Neural cell (in vitro differentiated cells): Measurements from ENCODE around the gene ADGRB2. TPM values are rescaled to one million over a fixed set of nuclear protein-coding genes. Genes with fewer than 3 reads are reported as not detected.

Source experiments
- H2AFZ ChIP-seq: fragments of 200-600, 300-800 bp; sonication (generic), shearing (Covaris generic); 2 replicates; pipeline ENCODE4 v1.6.0; 2014; ENCODE audit warnings: low read depth, mild to moderate bottlenecking, antibody characterized with exemption, low read length, moderate library complexity
- H3F3A ChIP-seq: fragments of 200-600 bp; shearing (Covaris generic); 2 replicates; pipeline ENCODE4 v1.6.1; 2016; ENCODE audit warnings: mild to moderate bottlenecking, moderate library complexity, mixed read lengths, antibody characterized with exemption, low read length; ENCODE audit not compliant: insufficient read depth, poor library complexity, severe bottlenecking
- H3K27ac ChIP-seq: fragments of 200-600, 300-800 bp; sonication (generic), shearing (Covaris generic); 2 replicates; pipeline ENCODE4 v1.5.1; 2014; ENCODE audit warnings: mild to moderate bottlenecking, low read length, moderate library complexity
- H3K27me3 ChIP-seq: fragments of 300-800, 200-600 bp; sonication (generic), shearing (Covaris generic); 2 replicates; pipeline ENCODE4 v1.6.0; 2014; ENCODE audit warnings: mild to moderate bottlenecking, low read depth, low read length, moderate library complexity; ENCODE audit not compliant: insufficient read depth
- H3K36me3 ChIP-seq: fragments of 300-800, 200-600 bp; sonication (generic), shearing (Covaris generic); 2 replicates; pipeline ENCODE4 v1.5.1; 2014; ENCODE audit warnings: mild to moderate bottlenecking, antibody characterized with exemption, low read length, moderate library complexity; ENCODE audit not compliant: insufficient read depth
- H3K4me2 ChIP-seq: fragments of 300-800, 200-600 bp; sonication (generic), shearing (Covaris generic); 2 replicates; pipeline ENCODE4 v1.6.0; 2014; ENCODE audit warnings: mild to moderate bottlenecking, low read length
- H3K4me3 ChIP-seq: fragments of 300-800, 200-600 bp; sonication (generic), shearing (Covaris generic); 2 replicates; pipeline ENCODE4 v1.5.1; 2014; ENCODE audit warnings: mild to moderate bottlenecking, low read length, moderate library complexity
- H3K79me2 ChIP-seq: fragments of 200-600 bp; shearing (Covaris generic); replicated peaks from 2 replicates; pipeline ENCODE4 v1.6.0; 2014; ENCODE audit warnings: mild to moderate bottlenecking, low read length, moderate library complexity; ENCODE audit not compliant: insufficient read depth
- H3K9ac ChIP-seq: fragments of 300-800, 200-600 bp; sonication (generic), shearing (Covaris generic); 2 replicates; pipeline ENCODE4 v1.6.1; 2016; ENCODE audit warnings: mild to moderate bottlenecking, low read length, mixed read lengths
- H3K9me2 ChIP-seq: fragments of 200-600 bp; shearing (Covaris generic); 2 replicates; pipeline ENCODE4 v1.6.1; 2016; ENCODE audit warnings: mild to moderate bottlenecking, low read length, mixed read lengths; ENCODE audit not compliant: insufficient read depth
- H3K9me3 ChIP-seq: fragments of 200-600, 300-800 bp; sonication (generic), shearing (Covaris generic); 2 replicates; pipeline ENCODE4 v1.6.1; 2016; ENCODE audit warnings: mild to moderate bottlenecking, mixed run types, low read length, moderate library complexity, mixed read lengths
- H4K20me1 ChIP-seq: fragments of 200-600 bp; shearing (Covaris generic); 2 replicates; pipeline ENCODE4 v1.6.1; 2016; ENCODE audit warnings: mild to moderate bottlenecking, mixed run types; ENCODE audit not compliant: insufficient read depth
- EP300 ChIP-seq: fragments of 450-650 bp; conservative IDR thresholded peaks from 2 replicates; pipeline ENCODE4 v1.6.1; 2014; ENCODE audit warnings: antibody characterized with exemption, mild to moderate bottlenecking, moderate library complexity; ENCODE audit not compliant: poor library complexity, severe bottlenecking
- EZH2 ChIP-seq: fragments of 200-600, 300-800 bp; shearing (Covaris generic), sonication (generic); IDR thresholded peaks from 2 replicates; pipeline ENCODE4 v1.6.1; 2014; ENCODE audit warnings: antibody characterized with exemption, low read length, borderline replicate concordance, mild to moderate bottlenecking; ENCODE audit not compliant: insufficient read depth, poor library complexity, severe bottlenecking
- MXI1 ChIP-seq: fragments of 450-650 bp; conservative IDR thresholded peaks from 2 replicates; pipeline ENCODE4 v1.6.1; 2014; ENCODE audit warnings: antibody characterized with exemption, mild to moderate bottlenecking; ENCODE audit not compliant: poor library complexity, severe bottlenecking
- POLR2AphosphoS5 ChIP-seq: IDR thresholded peaks from 2 replicates; pipeline ENCODE4 v1.6.1; 2012
- RAD21 ChIP-seq: fragments of 450-650 bp; conservative IDR thresholded peaks from 2 replicates; pipeline ENCODE4 v1.6.1; 2014; ENCODE audit warnings: antibody characterized with exemption, mild to moderate bottlenecking, moderate library complexity
- REST ChIP-seq: IDR thresholded peaks from 2 replicates; pipeline ENCODE4 v1.6.1; 2012; ENCODE audit warnings: borderline replicate concordance
- SMC3 ChIP-seq: fragments of 450-650 bp; conservative IDR thresholded peaks from 2 replicates; pipeline ENCODE4 v1.6.1; 2014; ENCODE audit warnings: antibody characterized with exemption, mild to moderate bottlenecking, moderate library complexity; ENCODE audit not compliant: poor library complexity
- TAF1 ChIP-seq: IDR thresholded peaks from 2 replicates; pipeline ENCODE4 v1.6.1; 2012; ENCODE audit warnings: low read depth
- polyA minus RNA-seq: library from RNA; depleted of rRNA, polyadenylated mRNA; stranded (reverse); fragments of >200 nt; gene quantifications from 2 replicates; pipeline ENCODE4 v1.2.3, GENCODE V29; 2014
- polyA plus RNA-seq: library from polyadenylated mRNA; depleted of rRNA; stranded (reverse); fragments of >200 nt; gene quantifications from 2 replicates; pipeline ENCODE4 v1.2.3, GENCODE V29; 2014
- TF ChIP-seq, protein P1 (sequence below): fragments of 450-650 bp; IDR thresholded peaks from 2 replicates; pipeline ENCODE4 v1.5.1; 2014; ENCODE audit warnings: antibody characterized with exemption, mild to moderate bottlenecking, moderate library complexity; ENCODE audit not compliant: poor library complexity, severe bottlenecking

ADGRB2 gene
- polyA plus RNA-seq = 45.0 and 51.8 TPM in 2 replicates
- polyA minus RNA-seq = 57.1 and 63.8 TPM in 2 replicates

- TF ChIP-seq EZH2 = no peak
- no peak for TF ChIP-seq REST
- TF ChIP-seq MXI1 = peak; percentile 94
- TF ChIP-seq, protein P1, sequence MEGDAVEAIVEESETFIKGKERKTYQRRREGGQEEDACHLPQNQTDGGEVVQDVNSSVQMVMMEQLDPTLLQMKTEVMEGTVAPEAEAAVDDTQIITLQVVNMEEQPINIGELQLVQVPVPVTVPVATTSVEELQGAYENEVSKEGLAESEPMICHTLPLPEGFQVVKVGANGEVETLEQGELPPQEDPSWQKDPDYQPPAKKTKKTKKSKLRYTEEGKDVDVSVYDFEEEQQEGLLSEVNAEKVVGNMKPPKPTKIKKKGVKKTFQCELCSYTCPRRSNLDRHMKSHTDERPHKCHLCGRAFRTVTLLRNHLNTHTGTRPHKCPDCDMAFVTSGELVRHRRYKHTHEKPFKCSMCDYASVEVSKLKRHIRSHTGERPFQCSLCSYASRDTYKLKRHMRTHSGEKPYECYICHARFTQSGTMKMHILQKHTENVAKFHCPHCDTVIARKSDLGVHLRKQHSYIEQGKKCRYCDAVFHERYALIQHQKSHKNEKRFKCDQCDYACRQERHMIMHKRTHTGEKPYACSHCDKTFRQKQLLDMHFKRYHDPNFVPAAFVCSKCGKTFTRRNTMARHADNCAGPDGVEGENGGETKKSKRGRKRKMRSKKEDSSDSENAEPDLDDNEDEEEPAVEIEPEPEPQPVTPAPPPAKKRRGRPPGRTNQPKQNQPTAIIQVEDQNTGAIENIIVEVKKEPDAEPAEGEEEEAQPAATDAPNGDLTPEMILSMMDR = peak; percentile 61
- TF ChIP-seq POLR2AphosphoS5 = peak; percentile 24
- TF ChIP-seq RAD21 = peak; percentile 44
- no peak for TF ChIP-seq TAF1
- peak; percentile 53 for TF ChIP-seq SMC3
- peak; percentile 43 for TF ChIP-seq EP300
- Histone ChIP-seq H3K27me3 (no peaks in the 10 kb centered on the region), H3K27ac (peak within 1 kb of the TSS; percentile 59), H3K4me3 (peak within 1 kb of the TSS; percentile 90), H3F3A (no peaks in the 10 kb centered on the region), H3K9ac (peak within 1 kb of the TSS; percentile 84), H3K36me3 (no peaks in the 10 kb centered on the region), H3K79me2 (peaks cover 16% of the 10 kb centered on the region), H4K20me1 (peaks cover 4% of the 10 kb centered on the region), H3K4me2 (peak within 1 kb of the TSS; percentile 97), H2AFZ (no peak within 1 kb of the TSS), H3K9me3 (no peaks in the 10 kb centered on the region), H3K9me2 (no peaks in the 10 kb centered on the region)
Measured at GRCh38 chr1:31764312-31765040, at the start of gene ADGRB2. TSS of gene ADGRB2 (minus strand) at chr1:31764340. CDS start at chr1:31757221, 7,119 bp downstream.

DNA sequence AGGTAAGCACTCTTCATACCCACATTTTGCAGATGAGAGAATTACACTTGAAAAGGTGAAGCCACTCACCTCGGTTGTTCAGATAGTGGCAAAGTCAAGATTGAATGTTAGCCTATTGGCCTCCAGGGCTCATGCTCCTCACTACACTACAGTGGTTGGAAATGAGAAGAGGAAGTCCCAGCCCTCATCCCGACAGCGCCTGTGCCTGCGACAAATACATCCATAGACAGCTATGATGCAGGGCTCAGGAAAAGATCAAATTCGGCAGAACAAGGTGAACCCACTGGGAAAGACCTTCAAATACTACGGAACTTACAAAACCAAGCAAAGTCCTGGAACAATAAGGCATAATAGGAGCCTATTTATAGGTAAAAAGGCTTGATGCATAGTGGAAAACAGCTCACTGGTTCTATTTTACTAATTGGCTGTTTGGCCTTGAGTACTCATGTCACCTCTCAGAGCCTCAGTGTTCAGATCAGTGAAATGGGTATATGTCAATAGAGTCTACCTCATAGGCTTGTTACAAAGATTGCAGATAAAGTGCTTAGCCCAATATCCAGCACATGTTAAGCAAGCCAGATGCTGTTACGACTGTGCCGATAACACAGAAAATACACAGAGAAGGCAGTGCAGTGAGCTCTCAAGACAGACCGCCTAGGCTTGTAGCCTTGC lies 48.2 kb upstream of the ADGRB2 start:
- no peaks in the 10 kb centered on the region for H3K27me3 ChIP-seq
- peak overlapping the region; percentile 51 for H3K4me3 ChIP-seq
- H3K27ac ChIP-seq = peak overlapping the region; percentile 74

More for the DNA sequence above, 48.2 kb upstream of the ADGRB2 start:
- no peaks in the 10 kb centered on the region for H3K36me3 ChIP-seq
- H3K9me3 ChIP-seq = no peaks in the 10 kb centered on the region
- H2AFZ ChIP-seq = peak overlapping the region; percentile 53
- peak overlapping the region; percentile 44 for H3K9ac ChIP-seq
- TF ChIP-seq SMC3 = no peak
- TF ChIP-seq REST = no peak
- no peak for TF ChIP-seq MXI1
- TF ChIP-seq RAD21 = no peak
- TF ChIP-seq, protein P1 = no peak
- TF ChIP-seq POLR2AphosphoS5 = no peak
- H3K79me2 ChIP-seq = no peaks in the 10 kb centered on the region
- peak overlapping the region; percentile 60 for H3K4me2 ChIP-seq
- no peaks in the 10 kb centered on the region for H4K20me1 ChIP-seq
- no peaks in the 10 kb centered on the region for H3F3A ChIP-seq
- no peaks in the 10 kb centered on the region for H3K9me2 ChIP-seq
